ENCODE results near the gene GALNT18. TPM values are rescaled to one million over a fixed set of nuclear protein-coding genes. Genes with fewer than 3 reads are reported as not detected.

Gene GALNT18
- polyA plus RNA-seq, 1 donor from 2014 or later, result 7.6 TPM

GRCh38 chr11:11565636-11566035, 56.2 kb downstream of the GALNT18 start:
- Histone ChIP-seq H3K27ac (ENCODE audit: low read length) (no peak overlapping the region), H3F3A (ENCODE audit: insufficient read depth, low read length, poor library complexity, severe bottlenecking) (no peaks in the 10 kb centered on the region), H3K9ac (ENCODE audit: low read length) (no peak overlapping the region), H4K20me1 (ENCODE audit: insufficient read depth) (no peaks in the 10 kb centered on the region), H3K27me3 (ENCODE audit: insufficient read depth, low read depth, low read length) (no peaks in the 10 kb centered on the region), H3K9me2 (ENCODE audit: insufficient read depth, low read length) (no peaks in the 10 kb centered on the region), H3K9me3 (ENCODE audit: low read length) (no peaks in the 10 kb centered on the region), H3K4me2 (ENCODE audit: low read length) (no peak overlapping the region), H2AFZ (ENCODE audit: low read depth, low read length) (no peak overlapping the region), H3K79me2 (replicated peaks; ENCODE audit: insufficient read depth, low read length) (no peaks in the 10 kb centered on the region), H3K4me3 (ENCODE audit: low read length) (no peak overlapping the region), H3K36me3 (ENCODE audit: insufficient read depth, low read length) (no peaks in the 10 kb centered on the region)
- TF ChIP-seq RAD21 (conservative IDR thresholded peaks at IDR 0.05), result no peak
- TF ChIP-seq REST (IDR thresholded peaks at IDR 0.05; ENCODE audit: borderline replicate concordance), result no peak
- TF ChIP-seq EZH2 (IDR thresholded peaks at IDR 0.05; ENCODE audit: borderline replicate concordance, insufficient read depth, low read length, poor library complexity, severe bottlenecking), result no peak
- TF ChIP-seq EP300 (conservative IDR thresholded peaks at IDR 0.05; ENCODE audit: poor library complexity, severe bottlenecking), result no peak
- TF ChIP-seq SMC3 (conservative IDR thresholded peaks at IDR 0.05; ENCODE audit: poor library complexity), result no peak
- TF ChIP-seq POLR2AphosphoS5 (IDR thresholded peaks at IDR 0.05), result no peak
- TF ChIP-seq CTCF (IDR thresholded peaks at IDR 0.05; ENCODE audit: poor library complexity, severe bottlenecking), result no peak
- TF ChIP-seq TAF1 (IDR thresholded peaks at IDR 0.05; ENCODE audit: low read depth), result no peak
- TF ChIP-seq MXI1 (conservative IDR thresholded peaks at IDR 0.05; ENCODE audit: poor library complexity, severe bottlenecking), result no peak

GRCh38 chr11:11563200-11563975, 58.4 kb downstream of the GALNT18 start:
- no peaks in the 10 kb centered on the region for H3K79me2 ChIP-seq (replicated peaks; ENCODE audit: insufficient read depth, low read length)
- no peak overlapping the region for H2AFZ ChIP-seq (ENCODE audit: low read depth, low read length)
- no peak overlapping the region for H3K4me2 ChIP-seq (ENCODE audit: low read length)
- H3K9me3 ChIP-seq (ENCODE audit: low read length), result no peaks in the 10 kb centered on the region
- no peak overlapping the region for H3K4me3 ChIP-seq (ENCODE audit: low read length)
- no peaks in the 10 kb centered on the region for H3K36me3 ChIP-seq (ENCODE audit: insufficient read depth, low read length)
- H3K9ac ChIP-seq (ENCODE audit: low read length), result no peak overlapping the region
- H4K20me1 ChIP-seq (ENCODE audit: insufficient read depth), result no peaks in the 10 kb centered on the region
- H3K27me3 ChIP-seq (ENCODE audit: insufficient read depth, low read depth, low read length), result no peaks in the 10 kb centered on the region
- TF ChIP-seq RAD21 (conservative IDR thresholded peaks at IDR 0.05), result no peak
- no peak for TF ChIP-seq MXI1 (conservative IDR thresholded peaks at IDR 0.05; ENCODE audit: poor library complexity, severe bottlenecking)
- no peak for TF ChIP-seq TAF1 (IDR thresholded peaks at IDR 0.05; ENCODE audit: low read depth)
- TF ChIP-seq POLR2AphosphoS5 (IDR thresholded peaks at IDR 0.05), result no peak
- TF ChIP-seq REST (IDR thresholded peaks at IDR 0.05; ENCODE audit: borderline replicate concordance), result no peak
- no peak for TF ChIP-seq CTCF (IDR thresholded peaks at IDR 0.05; ENCODE audit: poor library complexity, severe bottlenecking)
- no peak for TF ChIP-seq EP300 (conservative IDR thresholded peaks at IDR 0.05; ENCODE audit: poor library complexity, severe bottlenecking)
- TF ChIP-seq EZH2 (IDR thresholded peaks at IDR 0.05; ENCODE audit: borderline replicate concordance, insufficient read depth, low read length, poor library complexity, severe bottlenecking), result no peak
- TF ChIP-seq SMC3 (conservative IDR thresholded peaks at IDR 0.05; ENCODE audit: poor library complexity), result no peak
- H3K27ac ChIP-seq (ENCODE audit: low read length), result no peak overlapping the region
- no peaks in the 10 kb centered on the region for H3F3A ChIP-seq (ENCODE audit: insufficient read depth, low read length, poor library complexity, severe bottlenecking)
- no peaks in the 10 kb centered on the region for H3K9me2 ChIP-seq (ENCODE audit: insufficient read depth, low read length)

All from neural cell (in vitro differentiated cells).